Measurements from ENCODE around the gene NSUN4.

NSUN4 gene

DNA sequence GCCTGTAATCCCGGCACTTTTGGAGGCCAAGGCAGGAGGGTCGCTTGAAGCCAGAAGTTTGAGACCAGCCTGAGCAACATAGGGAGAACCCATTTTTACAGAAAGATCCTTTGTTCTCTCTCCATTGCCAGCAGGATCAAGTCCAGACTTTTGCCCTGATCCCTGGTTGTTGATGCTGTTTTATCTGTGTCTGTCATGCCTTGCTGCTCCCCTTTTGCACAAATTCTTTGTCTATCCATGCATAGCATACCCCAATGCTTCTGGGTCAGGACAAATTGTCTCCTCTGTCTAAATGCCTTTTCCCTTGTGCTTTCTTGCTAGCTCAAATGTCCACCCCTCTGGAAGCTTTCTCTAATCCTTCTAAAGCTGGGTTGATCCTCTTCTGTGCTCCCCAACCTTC, 28.2 kb downstream of the NSUN4 start:
- no peak for DNase-seq

DNA sequence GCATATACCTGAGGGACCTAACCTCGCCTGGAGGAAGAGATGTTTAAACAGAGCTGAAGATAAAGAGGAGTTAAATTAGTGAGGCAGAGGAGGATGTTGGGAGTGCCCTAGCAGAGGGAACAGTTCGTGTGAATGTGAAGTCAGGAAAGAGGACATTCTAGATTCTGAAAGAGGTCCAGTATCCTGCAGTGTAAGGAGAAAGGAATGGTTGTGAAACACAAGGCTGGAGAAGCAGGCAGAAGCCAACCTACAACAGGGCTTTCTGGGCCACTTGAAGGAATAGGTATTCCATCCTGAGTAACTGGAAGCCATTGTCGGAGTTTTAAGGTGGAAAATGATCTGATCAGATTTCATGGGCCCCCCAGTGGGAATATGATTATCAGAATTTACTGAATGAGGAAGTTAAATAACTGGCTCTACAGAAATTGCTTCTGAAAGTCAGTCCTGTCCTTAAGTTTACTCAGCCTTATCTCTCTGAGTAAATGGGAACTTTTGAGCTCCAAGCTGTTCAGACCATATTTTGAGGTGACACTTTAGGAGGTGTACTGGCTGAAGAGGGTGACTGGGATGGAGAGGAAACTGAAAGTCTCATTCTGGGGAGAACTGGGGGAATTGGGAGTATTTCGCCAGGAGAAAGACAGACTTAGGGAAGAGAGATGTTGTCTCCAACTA, 29.1 kb downstream of the NSUN4 start:
- DNase-seq = no peak

DNA sequence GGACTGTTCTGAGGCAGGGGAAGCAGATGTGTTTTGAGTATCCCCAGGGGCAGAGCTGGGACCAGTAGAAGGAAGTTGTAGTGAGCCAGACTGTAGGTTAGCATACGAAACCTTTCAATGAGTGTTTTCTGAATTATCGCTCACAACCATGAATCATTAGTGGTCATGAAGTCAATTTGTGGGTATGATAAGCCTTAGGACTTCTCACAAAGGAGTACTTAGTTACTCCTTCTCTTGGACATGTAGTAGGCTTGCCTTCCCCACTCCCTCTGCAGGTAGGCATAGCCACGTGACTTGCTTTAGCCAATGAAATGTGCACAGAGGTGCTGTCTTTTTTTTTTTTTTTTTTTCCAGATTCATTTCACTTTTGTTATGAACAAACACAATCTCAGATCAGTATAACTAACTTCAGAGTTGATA, 29.6 kb downstream of the NSUN4 start:
- DNase-seq = no peak

DNA sequence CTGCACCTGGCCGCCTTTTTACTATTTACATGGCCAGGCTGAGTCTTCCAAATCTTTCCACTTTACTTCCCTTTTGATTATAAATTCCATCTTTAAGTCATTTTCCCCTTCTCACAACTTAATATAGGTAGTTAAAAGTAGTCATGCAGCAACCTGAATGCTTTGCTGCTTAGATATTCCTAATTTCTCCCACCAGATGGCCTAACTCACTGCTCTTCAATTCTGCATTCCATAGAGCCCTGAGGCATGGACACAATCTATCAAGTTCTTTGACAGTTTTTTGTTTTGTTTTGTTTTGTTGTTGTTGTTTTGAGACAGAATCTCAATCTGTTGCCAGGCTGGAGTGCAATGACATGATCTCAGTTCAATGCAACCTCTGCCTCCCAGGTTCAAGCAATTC, 31.8 kb downstream of the NSUN4 start:
- DNase-seq = no peak

GRCh38 chr1:46379996-46380395, 39.4 kb downstream of the NSUN4 start:
- no peak for DNase-seq

DNA sequence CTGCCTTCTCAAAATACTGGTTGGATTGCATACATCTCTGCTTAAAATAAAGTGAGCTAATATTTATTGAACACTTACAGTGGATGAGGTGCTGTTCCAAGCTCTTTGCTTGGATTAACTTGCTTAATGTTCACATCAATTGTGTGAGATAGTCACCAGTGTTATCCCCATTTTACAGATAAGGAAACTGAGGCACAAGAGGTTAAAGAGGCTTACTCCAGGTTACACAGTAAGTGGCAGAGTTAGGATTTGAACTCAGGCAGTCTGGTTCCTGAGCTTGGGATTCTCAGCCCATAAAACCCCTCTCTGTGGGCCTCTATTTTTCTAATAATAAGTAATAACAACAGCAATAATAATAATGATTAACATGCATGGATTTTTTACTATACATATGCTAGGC, 39.9 kb downstream of the NSUN4 start:
- DNase-seq = no peak

DNA sequence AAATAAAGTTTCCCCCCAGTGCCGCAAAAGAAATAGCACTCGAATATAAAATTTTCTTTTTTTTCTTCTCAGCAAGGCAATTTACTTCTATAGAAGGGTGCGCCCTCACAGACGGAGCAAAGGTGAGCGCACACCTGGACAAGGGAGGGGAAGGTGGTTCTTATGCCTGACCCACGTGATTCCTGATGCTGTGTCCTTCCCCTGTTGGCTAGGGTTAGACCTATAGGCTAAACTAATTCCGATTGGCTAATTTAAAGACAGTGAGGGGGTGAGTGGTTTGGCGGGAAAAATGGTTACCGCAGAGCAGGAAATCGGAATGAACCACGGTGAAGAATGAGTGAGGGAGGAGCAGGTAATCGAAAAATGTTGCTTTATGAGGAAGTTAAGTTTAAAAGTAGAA, 52.9 kb downstream of the NSUN4 start:
- no peak for DNase-seq

DNA sequence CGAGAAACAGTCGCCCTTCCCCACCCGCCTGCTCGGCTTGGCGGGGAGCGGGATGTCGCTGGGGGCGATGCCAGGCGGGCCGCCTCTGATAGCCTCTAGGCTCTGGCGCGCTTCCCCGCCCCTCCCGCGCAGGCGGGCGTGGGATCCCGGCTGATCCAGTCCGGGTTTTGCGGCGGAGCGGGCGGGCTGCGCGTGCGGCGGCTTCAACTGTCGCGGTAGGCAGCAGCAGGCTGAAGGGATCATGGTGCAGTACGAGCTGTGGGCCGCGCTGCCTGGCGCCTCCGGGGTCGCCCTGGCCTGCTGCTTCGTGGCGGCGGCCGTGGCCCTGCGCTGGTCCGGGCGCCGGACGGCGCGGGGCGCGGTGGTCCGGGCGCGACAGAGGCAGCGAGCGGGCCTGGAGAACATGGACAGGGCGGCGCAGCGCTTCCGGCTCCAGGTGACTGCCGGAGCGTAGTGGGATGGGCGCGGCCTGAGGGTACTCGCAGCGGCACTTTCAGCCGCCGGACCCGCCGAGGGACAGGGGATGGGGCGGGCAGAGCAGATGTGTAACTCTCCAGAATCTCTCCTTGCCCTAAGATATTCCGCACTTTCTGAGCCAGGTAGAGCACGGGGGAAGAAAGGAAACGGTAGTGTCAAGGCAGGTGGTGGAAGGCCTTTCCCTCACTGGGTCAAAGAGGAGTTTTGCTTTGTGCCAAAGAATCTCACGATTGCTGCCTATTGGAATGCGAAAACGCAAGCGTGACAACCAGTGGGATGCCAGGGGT, 53.7 kb downstream of the NSUN4 start, which contains the start of gene FAAH:
TSS of gene FAAH (plus strand) at position 210 of the 764 bp plus-strand sequence. CDS start at position 242, 32 bp downstream.
- peak in 2 of 4 experiments; percentile 11 to 39 for DNase-seq

- DNase-seq = no peak
Measured at GRCh38 chr1:46394872-46395465, 54.4 kb downstream of the NSUN4 start.

GRCh38 chr1:46396441-46397398, 56.1 kb downstream of the NSUN4 start:
- DNase-seq = no peak

- DNase-seq = no peak
Measured at GRCh38 chr1:46399307-46399706, 58.7 kb downstream of the NSUN4 start.

DNA sequence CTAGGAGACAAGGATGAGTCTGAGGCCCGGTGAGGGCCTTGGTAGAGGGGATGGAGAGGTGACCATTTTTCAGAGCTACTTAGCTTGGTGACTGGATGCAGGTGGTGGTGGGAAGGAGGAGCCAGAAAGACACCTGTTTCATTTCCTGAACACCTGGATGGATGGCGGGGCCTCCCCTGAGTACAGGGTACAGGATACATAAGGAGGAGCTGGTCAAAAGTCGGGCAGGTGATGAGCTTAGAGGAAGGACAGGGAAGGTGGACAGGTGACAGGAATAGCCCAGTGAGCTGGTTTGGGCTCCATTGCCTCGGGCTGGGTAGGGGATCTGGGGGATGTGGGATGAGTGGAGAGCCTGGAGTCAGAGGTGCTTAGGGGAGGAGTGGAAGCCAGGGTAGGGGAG, 59.8 kb downstream of the NSUN4 start:
- no peak for DNase-seq

GRCh38 chr1:46401154-46401913, 60.7 kb downstream of the NSUN4 start:
- DNase-seq = no peak

- no peak for DNase-seq
Measured at GRCh38 chr1:46401964-46402626, 61.5 kb downstream of the NSUN4 start.

- no peak for DNase-seq
Measured at GRCh38 chr1:46403916-46404315, 63.3 kb downstream of the NSUN4 start.

GRCh38 chr1:46404482-46405196, 64.0 kb downstream of the NSUN4 start:
- DNase-seq = no peak

DNA sequence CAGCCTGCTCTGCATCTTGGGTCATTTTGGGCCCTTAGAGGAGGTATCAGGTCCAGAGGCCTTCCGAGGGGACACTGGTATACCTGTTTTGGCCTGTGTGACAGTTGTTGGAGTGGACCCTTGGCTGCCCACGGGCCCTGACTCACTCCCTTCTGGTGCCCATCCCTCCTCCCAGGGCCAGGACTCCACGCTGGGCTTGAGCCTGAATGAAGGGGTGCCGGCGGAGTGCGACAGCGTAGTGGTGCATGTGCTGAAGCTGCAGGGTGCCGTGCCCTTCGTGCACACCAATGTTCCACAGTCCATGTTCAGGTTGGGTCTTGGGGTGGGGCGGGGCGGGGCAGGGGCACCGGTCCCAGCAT, 64.6 kb downstream of the NSUN4 start:
- DNase-seq = no peak

DNA sequence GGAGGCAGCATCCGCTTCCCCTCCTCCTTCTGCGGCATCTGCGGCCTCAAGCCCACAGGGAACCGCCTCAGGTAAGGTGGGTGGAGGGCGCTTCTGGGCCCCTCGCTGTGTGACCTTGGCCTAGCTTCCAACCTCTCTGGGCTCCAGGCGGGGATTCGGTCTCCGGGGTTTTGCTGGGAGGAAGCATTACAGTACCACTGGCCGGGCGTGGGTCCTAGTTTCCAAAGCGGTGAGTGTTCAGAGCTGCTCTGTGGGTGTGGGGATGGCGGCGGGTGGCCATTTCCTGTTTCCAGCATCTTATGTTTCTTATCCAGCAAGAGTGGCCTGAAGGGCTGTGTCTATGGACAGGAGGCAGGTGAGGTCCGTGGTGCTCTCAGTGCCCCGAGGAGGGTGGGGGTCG, 65.1 kb downstream of the NSUN4 start:
- no peak for DNase-seq

DNA sequence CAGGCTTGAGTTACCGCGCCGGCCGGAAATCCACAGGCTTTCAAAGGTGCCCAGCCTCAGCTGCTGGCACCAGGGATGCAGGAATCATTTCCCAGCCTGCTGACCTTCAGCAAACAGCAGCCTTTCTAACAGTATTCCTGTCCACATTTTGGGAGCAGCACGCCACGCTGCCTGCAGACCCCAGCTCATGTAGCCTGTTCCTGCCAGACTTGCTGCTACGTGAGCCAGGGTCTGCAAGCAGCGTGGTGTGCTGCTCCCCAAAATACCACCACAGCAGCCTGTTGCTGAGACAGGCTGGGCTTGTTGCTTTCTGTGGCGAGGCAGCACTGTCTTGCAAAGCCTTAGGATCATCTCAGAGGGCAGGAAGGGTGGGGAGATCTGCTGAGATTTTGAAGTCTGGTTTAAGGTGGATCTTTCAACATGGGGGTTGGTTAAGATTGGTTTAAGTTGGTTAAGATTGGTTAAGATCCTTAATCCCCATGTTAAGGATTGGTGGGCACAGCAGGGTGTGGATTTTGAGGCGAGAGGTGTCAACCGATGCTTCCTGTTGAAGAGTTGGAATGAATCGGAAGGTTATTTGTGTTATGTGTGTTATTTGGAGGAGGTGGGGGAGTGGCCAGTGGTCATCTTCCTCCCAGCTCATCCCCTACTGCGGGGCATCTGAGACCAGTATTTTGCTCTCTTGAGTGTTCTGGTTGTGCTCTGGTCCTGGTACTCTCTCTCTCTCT, 66.4 kb downstream of the NSUN4 start:
- DNase-seq = no peak

- DNase-seq = no peak
Measured at GRCh38 chr1:46407636-46408035, 67.0 kb downstream of the NSUN4 start.
